HepG2 (cell line): Measurements from ENCODE around the gene DHTKD1. TPM values are rescaled to one million over a fixed set of nuclear protein-coding genes. Genes with fewer than 3 reads are reported as not detected.

Experiments used
- ATAC-seq: fragments of 200-7000 bp; cut with Tn5 transposase; 3 replicates; pipeline ENCODE4 v1.9.1; 2020; ENCODE audit warnings: mild to moderate bottlenecking, moderate library complexity
- BruUV-seq: library from RNA; stranded (reverse); fragments of 400-500 nt; replicated peaks from 2 replicates; lab custom pipeline; 2021; lab: Mats Ljungman, UMichigan
- CTCF ChIA-PET: fragments of 300-600 bp; formaldehyde crosslinking; extraction: SDS; loops from one replicate; lab custom pipeline; 2021; ENCODE audit warnings: low total read pairs, inconsistent platforms, low intra/inter-chr PET ratio; lab: Yijun Ruan, JAX
- POLR2A ChIA-PET: fragments of 350-600 bp; sonication (Branson Sonifier 250); formaldehyde crosslinking; loops from one replicate; lab custom pipeline; 2020; ENCODE audit warnings: antibody characterized with exemption, inconsistent platforms; lab: Yijun Ruan, JAX
- DNase-seq: peaks from one replicate; pipeline ENCODE4 v3.0.0-alpha.2; 2015; ENCODE audit warnings: low spot score
- FAIRE-seq: peaks from 3 replicates; lab custom pipeline; 2011; peaks lifted over from hg19 to GRCh38; lab: Jason Lieb, UNC
- H2AFZ ChIP-seq: one replicate; pipeline ENCODE4 v1.6.1; 2011; ENCODE audit warnings: low read length, inconsistent platforms
- H3K27ac ChIP-seq: fragments of 300-600 bp; 3 replicates; pipeline ENCODE4 v1.8.0; 2011; ENCODE audit warnings: mixed run types, mild to moderate bottlenecking, mixed read lengths, low read length, inconsistent platforms; ENCODE audit not compliant: insufficient read depth; ENCODE audit errors: extremely low read length
- H3K27me3 ChIP-seq, 2 experiments: fragments of 200-600 bp in 1 of 2; 2 replicates in 1 of 2; 3 replicates in 1 of 2; pipeline versions ENCODE4 v1.6.0 to v1.8.0; 2011; ENCODE audit warnings: low read length in 2 of 2, mild to moderate bottlenecking in 2 of 2, moderate library complexity in 2 of 2, inconsistent platforms in 1 of 2; ENCODE audit not compliant: insufficient read depth in 2 of 2, control insufficient read depth in 1 of 2
- H3K36me3 ChIP-seq, 2 experiments: fragments of 200-600 bp in 1 of 2; replicated peaks in 1 of 2; 2 replicates in 1 of 2; 3 replicates in 1 of 2; pipeline versions ENCODE4 v1.5.1 to v1.8.0; 2011; ENCODE audit warnings: low read length in 2 of 2, inconsistent platforms in 1 of 2; ENCODE audit not compliant: insufficient read depth in 2 of 2, control insufficient read depth in 1 of 2
- H3K4me1 ChIP-seq: 2 replicates; pipeline ENCODE4 v1.5.1; 2012; ENCODE audit warnings: low read length, inconsistent platforms; ENCODE audit not compliant: insufficient read depth
- H3K4me2 ChIP-seq: 2 replicates; pipeline ENCODE4 v1.6.0; 2011; ENCODE audit warnings: low read depth, low read length, inconsistent platforms
- H3K4me3 ChIP-seq, 3 experiments: fragments of 200-600 bp in 1 of 3; sonication (generic), shearing (Covaris generic) in 1 of 3; replicated peaks in 1 of 3; 2 replicates each; pipeline ENCODE4 v1.5.1; 2011 to 2016; ENCODE audit warnings: low read length in 3 of 3, inconsistent platforms in 2 of 3, low read depth in 2 of 3, mild to moderate bottlenecking in 2 of 3, control low read depth in 1 of 3, mixed read lengths in 1 of 3; ENCODE audit not compliant: insufficient read depth in 1 of 3
- H3K79me2 ChIP-seq: one replicate; pipeline ENCODE4 v1.6.1; 2011; ENCODE audit warnings: low read length, inconsistent platforms; ENCODE audit not compliant: insufficient read depth
- H3K9ac ChIP-seq: 2 replicates; pipeline ENCODE4 v1.6.0; 2011; ENCODE audit warnings: mild to moderate bottlenecking, low read depth, low read length, inconsistent platforms; ENCODE audit not compliant: insufficient read depth
- H3K9me3 ChIP-seq: 2 replicates; pipeline ENCODE4 v1.5.1; 2012; ENCODE audit warnings: mild to moderate bottlenecking, low read length
- H4K20me1 ChIP-seq: 2 replicates; pipeline ENCODE4 v1.6.0; 2011; ENCODE audit warnings: inconsistent platforms, mild to moderate bottlenecking, low read length, moderate library complexity; ENCODE audit not compliant: insufficient read depth
- FOXP4 ChIP-seq: sonication (generic); formaldehyde crosslinking; IDR thresholded peaks from 2 replicates; pipeline ENCODE4 v1.4.0; 2020; ENCODE audit warnings: missing genetic modification reagents
- MAZ ChIP-seq, 2 experiments: sonication (generic) in 1 of 2; formaldehyde crosslinking in 1 of 2; IDR thresholded peaks; 2 replicates each; pipeline versions ENCODE4 v1.5.0 to v1.6.1; 2012 to 2020; ENCODE audit warnings: low read depth in 2 of 2, mild to moderate bottlenecking in 2 of 2, borderline replicate concordance in 1 of 2, improper control_type of control experiment in 1 of 2, low read length in 1 of 2, missing genetic modification reagents in 1 of 2, moderate library complexity in 1 of 2
- PAX8 ChIP-seq: sonication (generic); formaldehyde crosslinking; IDR thresholded peaks from 2 replicates; pipeline ENCODE4 v1.8.0; 2022; ENCODE audit warnings: mild to moderate bottlenecking, missing genetic modification reagents, borderline replicate concordance
- SATB2 ChIP-seq: sonication (generic); formaldehyde crosslinking; IDR thresholded peaks from 2 replicates; pipeline ENCODE4 v1.5.0; 2020; ENCODE audit warnings: missing genetic modification reagents
- ZEB1 ChIP-seq: IDR thresholded peaks from 2 replicates; pipeline ENCODE4 v1.6.1; 2012; ENCODE audit warnings: mild to moderate bottlenecking, low read depth, inconsistent platforms; ENCODE audit not compliant: insufficient replicate concordance
- ZNF432 ChIP-seq: sonication (generic); formaldehyde crosslinking; IDR thresholded peaks from 2 replicates; pipeline ENCODE4 v1.5.0; 2020; ENCODE audit warnings: missing genetic modification reagents, mild to moderate bottlenecking, borderline replicate concordance
- ZNF629 ChIP-seq: sonication (generic); formaldehyde crosslinking; conservative IDR thresholded peaks from 2 replicates; pipeline ENCODE4 v1.5.0; 2020; ENCODE audit warnings: missing genetic modification reagents
- WGBS: methylation state at CpG from one replicate; pipeline ENCODE4 v1.1.6; 2017; ENCODE audit warnings: low lambda C conversion rate; 5-methylcytosine and 5-hydroxymethylcytosine counted together
- in situ Hi-C: cut with HindIII; loops from 2 replicates; pipeline ENCODE4 v1.10.0; 2017; ENCODE audit warnings: low pct_unique_long_range_greater_than_20kb; ENCODE audit not compliant: extremely low pct_ligation_motif_present
- intact Hi-C: fragments of 100-400 bp; cut with micrococcal nuclease; formaldehyde crosslinking; loops from one replicate; pipeline ENCODE4 v1.10.0; 2022; ENCODE audit not compliant: unreplicated experiment
- polyA plus RNA-seq, 8 experiments: library from polyadenylated mRNA; depleted of rRNA in 3 of 8; stranded (reverse) in 7 of 8; unstranded in 1 of 8; fragments of >200 nt; fragmentation: Illumina TruSeq in 4 of 8; extraction: Trizol in 4 of 8; gene quantifications; 2 replicates each; pipeline versions ENCODE4 v1.2.1 to v1.2.3, GENCODE V29; 2011 to 2016; ENCODE audit warnings: low read depth in 4 of 8, missing spikeins in 1 of 8, mixed read lengths in 1 of 8; ENCODE audit not compliant: insufficient read depth in 1 of 8
- total RNA-seq, 5 experiments: library from RNA; depleted of rRNA; stranded (reverse); fragments of >200 nt; fragmentation: Illumina TruSeq; extraction: Trizol; gene quantifications; 2 replicates each; pipeline ENCODE4 v1.2.3, GENCODE V29; 2016; ENCODE audit warnings: low read depth in 1 of 5
- TF ChIP-seq, protein P1 (sequence below): sonication (generic); formaldehyde crosslinking; IDR thresholded peaks from 2 replicates; pipeline ENCODE4 v1.4.0; 2020; ENCODE audit warnings: missing genetic modification reagents
- TF ChIP-seq, protein P2 (sequence below): sonication (generic); formaldehyde crosslinking; IDR thresholded peaks from 2 replicates; pipeline ENCODE4 v1.8.1; 2023; ENCODE audit warnings: mild to moderate bottlenecking, missing genetic modification reagents

Gene DHTKD1
- total and polyA plus RNA-seq, 2 of the 13 experiments (the other 11 are each of a cell fraction or from before 2014, with no cell fraction given): 9.6 to 14.1 TPM

- H3K27ac ChIP-seq: no peak overlapping the region
- no peaks in the 10 kb centered on the region for H3K27me3 ChIP-seq
- no peaks in the 10 kb centered on the region for H3K9me3 ChIP-seq
- BruUV-seq: no TSS peak
- 93% methylated on average over 14 of the region's 14 CpGs for WGBS
- in situ Hi-C loops: no loop called here
- FAIRE-seq (no peak), ATAC-seq (no peak)
- peaks cover 4 to 21% of the 10 kb centered on the region in 2 experiments; a peak in 3 of 5 replicates for H3K36me3 ChIP-seq
- H4K20me1 ChIP-seq: no peaks in the 10 kb centered on the region
- H3K4me3 ChIP-seq: no peak overlapping the region
- H3K4me2 ChIP-seq: no peak overlapping the region
- POLR2A ChIA-PET: no interaction called here
- TF ChIP-seq, protein P1, sequence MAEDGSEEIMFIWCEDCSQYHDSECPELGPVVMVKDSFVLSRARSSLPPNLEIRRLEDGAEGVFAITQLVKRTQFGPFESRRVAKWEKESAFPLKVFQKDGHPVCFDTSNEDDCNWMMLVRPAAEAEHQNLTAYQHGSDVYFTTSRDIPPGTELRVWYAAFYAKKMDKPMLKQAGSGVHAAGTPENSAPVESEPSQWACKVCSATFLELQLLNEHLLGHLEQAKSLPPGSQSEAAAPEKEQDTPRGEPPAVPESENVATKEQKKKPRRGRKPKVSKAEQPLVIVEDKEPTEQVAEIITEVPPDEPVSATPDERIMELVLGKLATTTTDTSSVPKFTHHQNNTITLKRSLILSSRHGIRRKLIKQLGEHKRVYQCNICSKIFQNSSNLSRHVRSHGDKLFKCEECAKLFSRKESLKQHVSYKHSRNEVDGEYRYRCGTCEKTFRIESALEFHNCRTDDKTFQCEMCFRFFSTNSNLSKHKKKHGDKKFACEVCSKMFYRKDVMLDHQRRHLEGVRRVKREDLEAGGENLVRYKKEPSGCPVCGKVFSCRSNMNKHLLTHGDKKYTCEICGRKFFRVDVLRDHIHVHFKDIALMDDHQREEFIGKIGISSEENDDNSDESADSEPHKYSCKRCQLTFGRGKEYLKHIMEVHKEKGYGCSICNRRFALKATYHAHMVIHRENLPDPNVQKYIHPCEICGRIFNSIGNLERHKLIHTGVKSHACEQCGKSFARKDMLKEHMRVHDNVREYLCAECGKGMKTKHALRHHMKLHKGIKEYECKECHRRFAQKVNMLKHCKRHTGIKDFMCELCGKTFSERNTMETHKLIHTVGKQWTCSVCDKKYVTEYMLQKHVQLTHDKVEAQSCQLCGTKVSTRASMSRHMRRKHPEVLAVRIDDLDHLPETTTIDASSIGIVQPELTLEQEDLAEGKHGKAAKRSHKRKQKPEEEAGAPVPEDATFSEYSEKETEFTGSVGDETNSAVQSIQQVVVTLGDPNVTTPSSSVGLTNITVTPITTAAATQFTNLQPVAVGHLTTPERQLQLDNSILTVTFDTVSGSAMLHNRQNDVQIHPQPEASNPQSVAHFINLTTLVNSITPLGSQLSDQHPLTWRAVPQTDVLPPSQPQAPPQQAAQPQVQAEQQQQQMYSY (CRISPR knock-in tag): no peak
- TF ChIP-seq ZEB1 (no peak), ZNF629 (CRISPR knock-in tag) (no peak)
- TF ChIP-seq, all 625 proteins: peak for 0
- Histone ChIP-seq H2AFZ (no peak overlapping the region), H3K79me2 (no peaks in the 10 kb centered on the region), H3K9ac (no peak overlapping the region), H3K4me1 (no peaks in the 10 kb centered on the region)
- CTCF ChIA-PET: no interaction called here
- DNase-seq: no peak
- intact Hi-C loops: no loop called here
Observed at GRCh38 chr10:12088919-12089318, 20.2 kb downstream of the DHTKD1 start.

GRCh38 chr10:12091421-12091820 lies 22.7 kb downstream of the DHTKD1 start:
- intact Hi-C loops: no loop called here
- TF ChIP-seq SATB2 (CRISPR knock-in tag): no peak
- TF ChIP-seq, protein P2, sequence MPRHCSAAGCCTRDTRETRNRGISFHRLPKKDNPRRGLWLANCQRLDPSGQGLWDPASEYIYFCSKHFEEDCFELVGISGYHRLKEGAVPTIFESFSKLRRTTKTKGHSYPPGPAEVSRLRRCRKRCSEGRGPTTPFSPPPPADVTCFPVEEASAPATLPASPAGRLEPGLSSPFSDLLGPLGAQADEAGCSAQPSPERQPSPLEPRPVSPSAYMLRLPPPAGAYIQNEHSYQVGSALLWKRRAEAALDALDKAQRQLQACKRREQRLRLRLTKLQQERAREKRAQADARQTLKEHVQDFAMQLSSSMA: no peak
- no peak for TF ChIP-seq ZNF432 (CRISPR knock-in tag)
- no peak for TF ChIP-seq MAZ (IDR thresholded peaks at IDR 0.05; ENCODE audit: borderline replicate concordance, low read depth, low read length)
- TF ChIP-seq MAZ (CRISPR knock-in tag; IDR thresholded peaks at IDR 0.05; ENCODE audit: low read depth): no peak
- TF ChIP-seq FOXP4 (CRISPR knock-in tag): no peak
- no peak for TF ChIP-seq PAX8 (CRISPR knock-in tag)

More at GRCh38 chr10:12091421-12091820, 22.7 kb downstream of the DHTKD1 start:
- no peaks in the 10 kb centered on the region for H3K27me3 ChIP-seq
- no peak overlapping the region for H3K4me2 ChIP-seq
- FAIRE-seq (no peak), ATAC-seq (no peak), DNase-seq (no peak)
- in situ Hi-C loops: no loop called here
- CTCF ChIA-PET: no interaction called here
- no peak overlapping the region for H3K4me3 ChIP-seq
- H3K4me1 ChIP-seq: no peaks in the 10 kb centered on the region
- no TSS peak for BruUV-seq
- no peak overlapping the region for H2AFZ ChIP-seq
- no peak overlapping the region for H3K9ac ChIP-seq
- WGBS: 98% methylated on average over 4 of the region's 4 CpGs
- POLR2A ChIA-PET: no interaction called here
- no peaks in the 10 kb centered on the region for H4K20me1 ChIP-seq
- no peaks in the 10 kb centered on the region for H3K9me3 ChIP-seq
- H3K36me3 ChIP-seq: peaks cover 6 to 18% of the 10 kb centered on the region in 2 experiments; a peak in 4 of 5 replicates
- no peaks in the 10 kb centered on the region for H3K79me2 ChIP-seq
- no peak overlapping the region for H3K27ac ChIP-seq
